Calu3 (cell line): ENCODE measurements around the gene HOXA11. TPM values are rescaled to one million over a fixed set of nuclear protein-coding genes. Genes with fewer than 3 reads are reported as not detected.

Source experiments
- BruUV-seq: library from RNA; stranded (reverse); fragments of 400-500 nt; replicated peaks from 2 replicates; lab custom pipeline; 2021; lab: Mats Ljungman, UMichigan
- CTCF ChIA-PET: fragments of 300-600 bp; sonication (Branson Sonifier 250); formaldehyde crosslinking; loops from one replicate; lab custom pipeline; 2022; ENCODE audit warnings: antibody characterized with exemption; lab: Charles Lee
- DNase-seq: peaks from one replicate; pipeline ENCODE4 v3.0.0; 2022
- H3K27ac Mint-ChIP-seq: one replicate; pipeline ENCODE4 v1.8.0; 2022; ENCODE audit warnings: mixed read lengths; ENCODE audit not compliant: unreplicated experiment
- H3K27me3 Mint-ChIP-seq: one replicate; pipeline ENCODE4 v1.8.0; 2022; ENCODE audit warnings: mixed read lengths; ENCODE audit not compliant: unreplicated experiment
- H3K36me3 Mint-ChIP-seq: one replicate; pipeline ENCODE4 v1.8.0; 2022; ENCODE audit warnings: mild to moderate bottlenecking, moderate library complexity, mixed read lengths; ENCODE audit not compliant: insufficient read depth, unreplicated experiment
- H3K4me1 Mint-ChIP-seq: one replicate; pipeline ENCODE4 v1.8.0; 2022; ENCODE audit warnings: mild to moderate bottlenecking, low read depth, mixed read lengths; ENCODE audit not compliant: unreplicated experiment
- H3K4me3 Mint-ChIP-seq: one replicate; pipeline ENCODE4 v1.8.0; 2022; ENCODE audit warnings: mild to moderate bottlenecking, low read depth, moderate library complexity, mixed read lengths; ENCODE audit not compliant: unreplicated experiment
- H3K9me3 Mint-ChIP-seq: one replicate; pipeline ENCODE4 v1.8.0; 2022; ENCODE audit warnings: low read depth, mixed read lengths; ENCODE audit not compliant: unreplicated experiment
- intact Hi-C: fragments of 100-400 bp; cut with micrococcal nuclease; formaldehyde crosslinking; loops from one replicate; pipeline ENCODE4 v1.10.0; 2022; ENCODE audit not compliant: unreplicated experiment
- total RNA-seq: library from RNA; stranded (reverse); gene quantifications from 2 replicates; pipeline ENCODE4 v1.2.3, GENCODE V29; 2022
- TF ChIP-seq, protein P1 (sequence below): fragments of 200-600 bp; IDR thresholded peaks from one replicate; pipeline ENCODE4 v1.8.0; 2022; ENCODE audit warnings: antibody characterized with exemption; ENCODE audit not compliant: unreplicated experiment

The HOXA11 gene
- total RNA-seq, 1 experiment from 2014 or later, result 0.54 TPM

DNA sequence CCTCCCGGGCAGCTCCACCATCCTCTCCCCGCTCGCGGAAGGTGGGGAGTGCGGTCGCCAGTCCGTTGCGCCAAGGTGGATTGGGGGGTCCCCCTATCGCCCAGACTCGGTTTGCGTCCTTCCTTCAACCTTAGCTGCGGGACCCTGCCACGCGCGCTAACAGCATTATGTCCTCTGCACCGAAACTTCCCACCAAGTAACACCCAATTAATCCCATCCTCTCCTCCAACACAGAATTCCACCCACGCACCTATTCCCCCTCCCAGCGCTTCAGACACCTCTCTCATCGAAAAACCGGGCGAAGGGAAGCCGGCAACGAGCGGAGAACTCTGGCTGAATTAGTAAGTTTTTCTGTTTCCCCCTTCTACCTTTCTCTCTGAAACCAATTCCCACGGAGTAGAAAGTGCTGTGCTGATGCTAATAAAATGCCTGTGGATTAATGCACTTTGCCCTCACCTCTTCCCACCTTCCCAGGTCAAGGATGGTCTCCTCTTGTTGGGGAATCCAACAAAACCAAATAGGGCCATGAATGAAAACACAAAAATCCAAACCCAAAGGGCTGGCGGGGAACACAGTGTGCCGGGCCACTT lies 33.6 kb downstream of the HOXA11 start:
- TF ChIP-seq, protein P1, sequence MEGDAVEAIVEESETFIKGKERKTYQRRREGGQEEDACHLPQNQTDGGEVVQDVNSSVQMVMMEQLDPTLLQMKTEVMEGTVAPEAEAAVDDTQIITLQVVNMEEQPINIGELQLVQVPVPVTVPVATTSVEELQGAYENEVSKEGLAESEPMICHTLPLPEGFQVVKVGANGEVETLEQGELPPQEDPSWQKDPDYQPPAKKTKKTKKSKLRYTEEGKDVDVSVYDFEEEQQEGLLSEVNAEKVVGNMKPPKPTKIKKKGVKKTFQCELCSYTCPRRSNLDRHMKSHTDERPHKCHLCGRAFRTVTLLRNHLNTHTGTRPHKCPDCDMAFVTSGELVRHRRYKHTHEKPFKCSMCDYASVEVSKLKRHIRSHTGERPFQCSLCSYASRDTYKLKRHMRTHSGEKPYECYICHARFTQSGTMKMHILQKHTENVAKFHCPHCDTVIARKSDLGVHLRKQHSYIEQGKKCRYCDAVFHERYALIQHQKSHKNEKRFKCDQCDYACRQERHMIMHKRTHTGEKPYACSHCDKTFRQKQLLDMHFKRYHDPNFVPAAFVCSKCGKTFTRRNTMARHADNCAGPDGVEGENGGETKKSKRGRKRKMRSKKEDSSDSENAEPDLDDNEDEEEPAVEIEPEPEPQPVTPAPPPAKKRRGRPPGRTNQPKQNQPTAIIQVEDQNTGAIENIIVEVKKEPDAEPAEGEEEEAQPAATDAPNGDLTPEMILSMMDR, result no peak
- CTCF ChIA-PET, result interaction anchor here (1.1 to 2.4 kb wide), 10 partner anchors 8 to 782 kb away, joined by 3 to 21 read pairs (median 5); partner anchors contain the start of genes HOXA10 and SKAP2
- peak overlapping the region; percentile 73 for H3K27ac Mint-ChIP-seq
- peaks cover 36% of the 10 kb centered on the region for H3K27me3 Mint-ChIP-seq
- peaks cover 37% of the 10 kb centered on the region for H3K36me3 Mint-ChIP-seq
- intact Hi-C loops, result loop anchor here (5.0 kb wide), 1 partner anchor 1259 kb away; no protein-coding TSS in a partner anchor
- no peaks in the 10 kb centered on the region for H3K9me3 Mint-ChIP-seq
- peak; percentile 50 for DNase-seq
- BruUV-seq, result no TSS peak
- H3K4me1 Mint-ChIP-seq, result peaks cover 11% of the 10 kb centered on the region
- H3K4me3 Mint-ChIP-seq, result peak overlapping the region; percentile 76

DNA sequence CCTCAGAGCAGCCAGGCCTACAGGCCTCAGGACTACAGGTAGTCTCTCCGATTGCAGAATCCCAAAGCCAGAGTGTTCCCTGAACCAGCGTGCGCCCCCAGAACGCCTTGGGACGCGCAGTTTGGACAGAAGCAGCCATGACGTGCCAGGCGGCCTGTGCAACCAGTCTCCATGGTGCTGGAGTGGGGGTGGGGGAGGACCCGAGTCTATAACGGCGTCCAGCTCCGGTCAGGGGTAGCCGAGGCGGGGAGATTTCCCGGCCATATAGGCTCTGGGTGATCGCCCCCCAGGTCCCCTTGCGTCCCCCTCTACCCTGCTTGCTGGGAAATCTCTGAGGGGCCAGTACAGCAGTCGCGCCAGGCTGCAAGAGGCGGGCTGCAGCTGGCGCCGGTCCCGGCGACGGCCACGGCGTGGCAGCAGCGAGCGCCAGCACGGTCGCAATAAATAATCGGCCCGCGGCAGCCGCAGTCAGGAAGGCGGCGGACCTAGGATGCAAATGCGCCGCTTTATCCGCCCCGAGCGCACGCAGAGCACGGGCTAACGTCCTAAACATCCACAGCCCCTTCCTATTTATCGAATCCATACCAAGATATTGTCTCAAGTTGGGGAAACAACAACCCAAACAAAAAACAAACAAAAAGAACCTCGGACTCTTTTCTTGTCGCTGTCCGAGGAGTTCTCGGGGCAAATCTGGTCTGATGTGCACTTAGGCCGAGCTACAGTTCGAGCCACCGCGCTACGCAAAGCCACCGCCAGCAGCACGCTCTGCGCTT lies 34.3 kb downstream of the HOXA11 start:
- TF ChIP-seq, protein P1, result peak; percentile 96
- intact Hi-C loops, result loop anchor here (5.0 kb wide), 1 partner anchor 1258 kb away; no protein-coding TSS in a partner anchor
- H3K4me1 Mint-ChIP-seq, result peaks cover 11% of the 10 kb centered on the region
- DNase-seq, result peak; percentile 91
- peak overlapping the region; percentile 73 for H3K27ac Mint-ChIP-seq
- CTCF ChIA-PET, result interaction anchor here (0.7 to 2.4 kb wide), 13 partner anchors 9 to 1208 kb away, joined by 3 to 21 read pairs (median 5); partner anchors contain the start of genes HOXA10 and SKAP2
- no TSS peak for BruUV-seq
- no peaks in the 10 kb centered on the region for H3K9me3 Mint-ChIP-seq
- peaks cover 36% of the 10 kb centered on the region for H3K27me3 Mint-ChIP-seq
- peak overlapping the region; percentile 76 for H3K4me3 Mint-ChIP-seq
- H3K36me3 Mint-ChIP-seq, result peaks cover 37% of the 10 kb centered on the region

DNA sequence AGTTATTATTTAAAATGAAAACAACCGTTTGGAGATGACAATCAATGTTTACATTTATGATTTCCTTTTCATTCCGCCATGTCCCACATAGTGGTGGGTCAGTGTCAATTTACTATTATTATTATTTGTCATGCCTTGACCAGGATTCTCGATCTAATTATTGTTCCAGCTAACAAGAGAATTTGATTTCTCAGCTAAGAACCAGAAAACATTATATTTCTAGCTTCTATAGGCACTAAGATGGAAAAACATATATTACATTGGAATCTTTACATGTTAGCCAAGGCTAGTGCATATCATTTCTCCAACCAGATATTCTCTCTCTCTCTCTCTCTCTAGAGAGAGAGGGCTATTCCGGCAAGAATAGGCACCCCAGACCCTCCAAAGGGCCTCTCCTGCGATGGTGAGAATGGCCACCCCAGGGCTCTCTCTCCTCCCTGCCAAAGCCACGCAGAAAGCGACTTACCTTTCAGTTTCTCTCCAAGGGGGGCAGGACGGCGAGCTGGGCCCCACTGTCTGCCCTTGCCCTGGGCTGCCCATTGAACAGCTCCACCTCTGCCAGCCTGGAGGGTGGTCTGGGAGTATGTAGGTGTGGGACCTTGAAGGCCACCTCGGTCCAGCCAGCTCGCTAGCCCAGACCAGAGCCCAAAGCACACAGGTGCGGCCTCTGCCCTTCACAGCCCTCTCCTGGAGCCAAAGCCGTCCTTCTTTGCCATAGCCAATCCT lies 35.0 kb downstream of the HOXA11 start:
- Mint-ChIP-seq H3K9me3 (no peaks in the 10 kb centered on the region), H3K4me3 (peak overlapping the region; percentile 76), H3K27ac (peak overlapping the region; percentile 73), H3K4me1 (peaks cover 11% of the 10 kb centered on the region), H3K36me3 (peaks cover 37% of the 10 kb centered on the region), H3K27me3 (peaks cover 36% of the 10 kb centered on the region)
- intact Hi-C loops, result loop anchor here (5.0 kb wide), 1 partner anchor 1258 kb away; no protein-coding TSS in a partner anchor
- peak; percentile 51 for DNase-seq
- TF ChIP-seq, protein P1, result no peak
- CTCF ChIA-PET, result interaction anchor here (0.7 to 2.4 kb wide), 14 partner anchors 9 to 1209 kb away, joined by 3 to 21 read pairs (median 5); partner anchors contain the start of genes HOXA10 and SKAP2
- BruUV-seq, result no TSS peak
